Cardiac fibroblast (primary cell): Measurements from ENCODE around the gene CYTL1.

ENCODE experiments used
- DNase-seq, 2 donors: peaks; one replicate each; pipeline versions ENCODE4 v3.0.0 to v3.0.0-alpha.2; 2010; ENCODE audit warnings: low read depth in 2 of 2
- H3K4me3 ChIP-seq, 2 donors: replicated peaks in 1 of 2; 1 replicate in 1 of 2; 2 replicates in 1 of 2; pipeline ENCODE4 v1.5.1; 2011; ENCODE audit warnings: low read depth in 2 of 2, low read length in 2 of 2, mild to moderate bottlenecking in 2 of 2, moderate library complexity in 1 of 2
- TF ChIP-seq, protein P1 (sequence below): IDR thresholded peaks from one replicate; pipeline ENCODE4 v1.5.1; 2011; ENCODE audit warnings: low read depth, mild to moderate bottlenecking, low read length, inconsistent platforms

CYTL1 gene

DNA sequence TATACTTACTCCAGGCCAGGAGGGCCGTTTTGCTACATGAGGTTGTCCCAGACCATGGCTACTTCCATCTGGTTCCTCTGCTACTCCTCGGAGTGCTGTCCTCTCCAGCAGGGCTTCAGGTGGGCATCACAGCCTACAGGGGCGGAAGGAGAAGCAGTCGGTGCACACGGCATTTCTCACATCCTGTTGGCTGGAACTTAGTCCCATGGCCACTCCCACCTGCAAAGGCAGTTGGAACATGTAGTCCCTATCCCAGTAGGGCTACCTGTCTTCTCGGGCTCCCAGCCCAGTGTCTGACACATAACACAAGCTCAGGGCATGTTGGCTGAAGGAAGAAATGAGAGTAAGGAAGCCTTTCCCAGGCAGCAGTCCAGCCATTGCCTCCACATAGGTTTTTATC is 24.3 kb upstream of the CYTL1 start:
- H3K4me3 ChIP-seq = no peak overlapping the region
- TF ChIP-seq, protein P1, sequence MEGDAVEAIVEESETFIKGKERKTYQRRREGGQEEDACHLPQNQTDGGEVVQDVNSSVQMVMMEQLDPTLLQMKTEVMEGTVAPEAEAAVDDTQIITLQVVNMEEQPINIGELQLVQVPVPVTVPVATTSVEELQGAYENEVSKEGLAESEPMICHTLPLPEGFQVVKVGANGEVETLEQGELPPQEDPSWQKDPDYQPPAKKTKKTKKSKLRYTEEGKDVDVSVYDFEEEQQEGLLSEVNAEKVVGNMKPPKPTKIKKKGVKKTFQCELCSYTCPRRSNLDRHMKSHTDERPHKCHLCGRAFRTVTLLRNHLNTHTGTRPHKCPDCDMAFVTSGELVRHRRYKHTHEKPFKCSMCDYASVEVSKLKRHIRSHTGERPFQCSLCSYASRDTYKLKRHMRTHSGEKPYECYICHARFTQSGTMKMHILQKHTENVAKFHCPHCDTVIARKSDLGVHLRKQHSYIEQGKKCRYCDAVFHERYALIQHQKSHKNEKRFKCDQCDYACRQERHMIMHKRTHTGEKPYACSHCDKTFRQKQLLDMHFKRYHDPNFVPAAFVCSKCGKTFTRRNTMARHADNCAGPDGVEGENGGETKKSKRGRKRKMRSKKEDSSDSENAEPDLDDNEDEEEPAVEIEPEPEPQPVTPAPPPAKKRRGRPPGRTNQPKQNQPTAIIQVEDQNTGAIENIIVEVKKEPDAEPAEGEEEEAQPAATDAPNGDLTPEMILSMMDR = no peak
- DNase-seq = no peak

- TF ChIP-seq, protein P1 = no peak
- no peak overlapping the region for H3K4me3 ChIP-seq
- no peak for DNase-seq
Observed at GRCh38 chr4:5041699-5042098, 22.4 kb upstream of the CYTL1 start.

GRCh38 chr4:5040856-5041620 is 21.8 kb upstream of the CYTL1 start:
- H3K4me3 ChIP-seq = no peak overlapping the region
- DNase-seq = no peak
- TF ChIP-seq, protein P1 = no peak

DNA sequence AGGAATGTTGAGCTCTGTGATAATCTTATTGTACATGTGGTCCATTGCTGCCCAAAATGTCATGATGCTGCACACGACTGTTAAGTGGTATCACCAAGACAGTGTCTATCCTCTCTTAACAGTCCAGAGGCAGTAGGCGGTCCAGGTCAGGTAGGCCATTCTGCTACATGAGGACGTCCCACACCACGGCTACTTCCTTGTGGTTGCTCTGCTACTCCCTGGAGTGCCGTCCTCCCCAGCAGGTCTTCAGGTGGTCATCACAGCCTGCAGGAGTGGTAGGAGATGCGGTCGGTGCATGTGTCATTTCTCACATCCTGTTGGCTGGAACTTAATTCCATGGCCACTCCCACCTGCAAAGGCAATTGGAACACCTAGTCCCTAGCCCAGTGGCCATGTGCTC is 20.5 kb upstream of the CYTL1 start:
- DNase-seq = no peak
- H3K4me3 ChIP-seq = no peak overlapping the region
- TF ChIP-seq, protein P1 = no peak

DNA sequence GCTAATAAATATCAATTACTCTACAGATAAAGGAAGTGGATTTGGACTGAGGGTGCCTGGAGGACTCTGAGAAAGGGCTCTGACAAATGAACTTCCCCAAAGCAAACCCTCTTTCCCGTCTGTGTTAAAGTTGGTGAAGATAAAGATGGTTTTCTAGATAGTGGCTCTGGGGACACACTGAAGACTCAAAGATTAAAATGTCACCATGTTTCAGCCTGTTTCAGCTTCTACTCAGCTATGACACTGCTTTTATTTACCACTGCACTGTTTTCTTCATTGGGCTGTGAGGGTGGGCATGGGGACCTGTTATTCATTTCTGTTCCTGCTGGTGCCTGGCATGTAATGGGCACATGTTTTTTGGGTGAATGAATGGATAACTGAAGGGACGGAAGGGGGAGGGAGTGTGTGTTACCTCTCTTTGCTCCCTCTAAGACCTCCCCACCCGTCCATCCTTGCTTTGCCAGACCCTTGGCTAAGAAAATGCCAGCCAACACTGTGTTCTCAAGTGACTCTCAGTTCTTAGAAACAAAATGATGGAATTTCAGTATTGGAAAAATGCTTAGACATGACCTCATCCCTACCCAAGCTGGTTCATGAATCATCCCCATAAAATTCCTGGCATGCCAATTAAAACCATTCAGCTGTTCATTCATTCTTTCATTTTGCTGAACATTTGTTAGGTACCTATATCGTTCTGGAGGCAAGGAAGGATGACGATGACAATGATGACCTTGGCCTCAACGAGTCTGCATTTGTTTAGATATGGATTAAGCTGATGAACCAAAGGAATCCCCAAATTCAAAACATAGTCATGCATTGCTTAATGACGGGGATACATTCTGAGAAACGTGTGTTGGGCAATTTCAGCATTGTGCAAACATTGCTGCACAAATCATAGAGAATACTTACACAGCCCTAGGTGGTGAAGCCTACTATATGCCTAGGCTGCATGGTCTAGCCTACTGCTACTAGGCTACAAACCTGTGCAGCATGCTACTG is 18.6 kb upstream of the CYTL1 start:
- peak; percentile 79 to 86 for DNase-seq

DNA sequence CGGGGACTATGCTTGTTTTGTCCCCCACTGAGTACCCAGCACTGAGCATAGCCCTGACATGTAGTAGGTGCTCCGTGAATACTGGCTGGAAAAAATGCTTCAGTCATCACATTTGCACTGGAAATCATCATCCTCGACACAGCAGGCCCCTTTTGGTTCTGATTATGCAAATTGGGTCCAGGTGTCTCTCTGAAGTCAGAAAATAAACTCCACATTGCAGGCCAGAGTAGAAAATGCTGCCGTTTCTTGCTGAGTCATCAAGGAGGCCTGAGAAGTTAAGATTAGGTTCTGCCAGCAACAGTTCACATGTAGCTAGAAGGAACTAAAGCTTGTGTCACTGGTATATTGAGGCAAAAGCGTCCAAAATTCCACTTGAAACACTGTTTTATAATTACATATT is 17.0 kb upstream of the CYTL1 start:
- TF ChIP-seq, protein P1 = no peak
- DNase-seq = peak; percentile 31 to 68
- H3K4me3 ChIP-seq = no peak overlapping the region

More for the DNA sequence above, 18.6 kb upstream of the CYTL1 start:
- TF ChIP-seq, protein P1 = no peak
- H3K4me3 ChIP-seq = no peak overlapping the region
